Erythroblast (primary cell): ENCODE data around the gene ECM1.

ENCODE experiments used
- GATA1 ChIP-seq: IDR thresholded peaks from 2 replicates; pipeline ENCODE4 v1.6.1; 2011; ENCODE audit warnings: low read depth, mild to moderate bottlenecking, control low read depth, low read length, moderate library complexity
- POLR2A ChIP-seq: IDR thresholded peaks from 2 replicates; pipeline ENCODE4 v1.6.1; 2011; ENCODE audit warnings: mild to moderate bottlenecking, low read length

DNA sequence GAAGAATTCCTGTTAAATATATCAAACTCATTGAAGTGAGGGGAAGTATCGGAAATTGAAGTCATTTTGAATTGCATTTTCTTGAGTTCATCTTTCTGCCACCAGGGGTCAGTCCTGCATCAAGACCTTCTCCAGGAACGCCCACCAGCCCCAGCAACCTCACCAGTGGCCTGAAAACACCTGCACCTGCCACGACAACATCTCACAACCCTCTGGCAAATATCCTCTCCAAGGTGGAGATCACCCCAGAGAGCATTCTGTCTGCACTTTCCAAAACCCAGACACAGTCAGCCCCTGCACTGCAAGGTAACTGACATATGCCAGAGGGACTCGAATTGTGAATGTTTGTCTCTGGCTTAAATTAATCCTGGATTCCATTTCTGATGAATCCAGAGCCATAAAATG, 43.5 kb upstream of the ECM1 start:
- no peak for TF ChIP-seq POLR2A
- TF ChIP-seq GATA1: no peak
